OCI-LY3 (cell line): ENCODE results near the gene SLC8A1.

Source experiments
- CTCF ChIP-seq: fragments of 200-600, 300-600 bp; sonication (generic); IDR thresholded peaks from 2 replicates; pipeline ENCODE4 v1.5.1; 2014; ENCODE audit warnings: antibody characterized with exemption, low read length, low read depth
- EZH2phosphoT487 ChIP-seq: fragments of 200-600 bp; shearing (Covaris generic); IDR thresholded peaks from 2 replicates; pipeline ENCODE4 v1.6.1; 2018; ENCODE audit warnings: antibody characterized with exemption, mixed run types, low read depth

GRCh38 chr2:40260437-40260836 is 191.5 kb downstream of the SLC8A1 start:
- TF ChIP-seq CTCF = no peak
- no peak for TF ChIP-seq EZH2phosphoT487
